GM12892 (cell line): ENCODE results near the gene PPP6R2.
"Not testable (repeated sequence)": the region's sequence is repeated elsewhere in the genome, so short reads cannot be mapped to it uniquely, and the experiment has no call there.

Experiments used
- POLR2A ChIP-seq: IDR thresholded peaks from 2 replicates; pipeline ENCODE4 v1.6.1; 2011; ENCODE audit warnings: low read depth, low read length, control low read depth
- POLR2AphosphoS5 ChIP-seq: IDR thresholded peaks from 2 replicates; pipeline ENCODE4 v1.6.1; 2011; ENCODE audit warnings: low read depth, low read length, control low read depth
- TAF1 ChIP-seq: IDR thresholded peaks from 2 replicates; pipeline ENCODE4 v1.6.1; 2011; ENCODE audit warnings: low read depth, mild to moderate bottlenecking, control low read depth, low read length, borderline replicate concordance

DNA sequence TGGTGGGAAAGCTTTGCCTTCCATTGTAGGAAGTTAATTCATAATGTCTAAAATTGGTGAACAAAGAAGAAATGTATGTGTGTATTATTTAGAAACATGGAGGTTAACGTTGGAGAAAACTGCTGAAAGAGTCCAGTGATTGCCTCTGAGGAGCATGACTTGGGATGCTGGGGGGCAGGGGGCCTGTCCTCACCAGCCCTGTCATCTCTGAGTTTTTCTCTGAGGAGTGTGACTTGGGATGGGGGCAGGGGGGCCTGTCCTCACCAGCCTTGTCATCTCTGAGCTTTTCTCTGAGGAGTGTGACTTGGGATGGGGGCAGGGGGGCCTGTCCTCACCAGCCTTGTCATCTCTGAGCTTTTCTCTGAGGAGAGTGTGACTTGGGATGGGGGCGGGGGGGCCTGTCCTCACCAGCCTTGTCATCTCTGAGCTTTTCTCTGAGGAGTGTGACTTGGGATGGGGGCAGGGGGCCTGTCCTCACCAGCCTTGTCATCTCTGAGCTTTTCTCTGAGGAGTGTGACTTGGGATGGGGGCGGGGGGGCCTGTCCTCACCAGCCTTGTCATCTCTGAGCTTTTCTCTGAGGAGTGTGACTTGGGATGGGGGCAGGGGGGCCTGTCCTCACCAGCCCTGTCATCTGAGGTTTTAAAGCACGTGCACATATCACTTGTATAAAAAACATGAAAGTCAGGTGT, 54.4 kb downstream of the PPP6R2 start:
- not testable (repeated sequence) for TF ChIP-seq POLR2A, TAF1, POLR2AphosphoS5
